Peyer's patch (tissue), 4 donors: ENCODE measurements around the gene POLR3H.

ENCODE experiments used
- POLR2A ChIP-seq, 2 donors: fragments of 450-650 bp; IDR thresholded peaks; one replicate each; pipeline ENCODE4 v1.5.1; 2017; ENCODE audit warnings: antibody characterized with exemption in 2 of 2, mild to moderate bottlenecking in 2 of 2, moderate library complexity in 2 of 2
- TF ChIP-seq, protein P1 (sequence below), 6 experiments: fragments of 450-650 bp in 4 of 6; fragments of 200-600 bp in 2 of 6; sonication (generic) in 1 of 6; IDR thresholded peaks; one replicate each; pipeline ENCODE4 v1.5.1; 2017 to 2019; ENCODE audit warnings: antibody characterized with exemption in 6 of 6, mild to moderate bottlenecking in 3 of 6, moderate library complexity in 1 of 6

DNA sequence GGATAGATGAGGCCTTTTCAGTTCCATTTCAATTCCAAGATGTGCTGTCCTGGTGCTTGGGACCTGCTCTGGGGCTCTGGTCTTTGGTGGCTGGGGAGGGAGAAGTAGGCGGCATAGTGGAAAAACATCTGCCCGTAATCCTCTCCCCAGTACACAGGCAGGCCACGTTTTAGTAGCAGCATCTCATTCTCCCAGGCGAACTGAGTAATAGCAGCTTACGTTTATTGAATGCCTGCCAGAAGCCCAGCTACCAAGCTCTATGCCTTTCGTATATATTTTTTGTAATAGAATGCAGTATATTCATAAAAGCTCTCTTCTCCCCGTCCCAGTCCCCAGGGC is 63.9 kb downstream of the POLR3H start:
- TF ChIP-seq, protein P1, sequence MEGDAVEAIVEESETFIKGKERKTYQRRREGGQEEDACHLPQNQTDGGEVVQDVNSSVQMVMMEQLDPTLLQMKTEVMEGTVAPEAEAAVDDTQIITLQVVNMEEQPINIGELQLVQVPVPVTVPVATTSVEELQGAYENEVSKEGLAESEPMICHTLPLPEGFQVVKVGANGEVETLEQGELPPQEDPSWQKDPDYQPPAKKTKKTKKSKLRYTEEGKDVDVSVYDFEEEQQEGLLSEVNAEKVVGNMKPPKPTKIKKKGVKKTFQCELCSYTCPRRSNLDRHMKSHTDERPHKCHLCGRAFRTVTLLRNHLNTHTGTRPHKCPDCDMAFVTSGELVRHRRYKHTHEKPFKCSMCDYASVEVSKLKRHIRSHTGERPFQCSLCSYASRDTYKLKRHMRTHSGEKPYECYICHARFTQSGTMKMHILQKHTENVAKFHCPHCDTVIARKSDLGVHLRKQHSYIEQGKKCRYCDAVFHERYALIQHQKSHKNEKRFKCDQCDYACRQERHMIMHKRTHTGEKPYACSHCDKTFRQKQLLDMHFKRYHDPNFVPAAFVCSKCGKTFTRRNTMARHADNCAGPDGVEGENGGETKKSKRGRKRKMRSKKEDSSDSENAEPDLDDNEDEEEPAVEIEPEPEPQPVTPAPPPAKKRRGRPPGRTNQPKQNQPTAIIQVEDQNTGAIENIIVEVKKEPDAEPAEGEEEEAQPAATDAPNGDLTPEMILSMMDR (IDR thresholded peaks at IDR 0.05): no peak
- no peak for TF ChIP-seq POLR2A (IDR thresholded peaks at IDR 0.05)
